WTC11 (cell line): ENCODE results near the gene TREML2. TPM values are rescaled to one million over a fixed set of nuclear protein-coding genes. Genes with fewer than 3 reads are reported as not detected.

Source experiments
- ATAC-seq: fragments of 200-7000 bp; cut with Tn5 transposase; 2 replicates; pipeline ENCODE4 v1.10.0; 2021; ENCODE audit warnings: mild to moderate bottlenecking, moderate library complexity
- CTCF ChIA-PET: fragments of 300-600 bp; sonication (Branson Sonifier 250); formaldehyde crosslinking; loops from one replicate; lab custom pipeline; 2021; ENCODE audit warnings: antibody characterized with exemption; lab: Charles Lee
- POLR2A ChIA-PET: fragments of 350-600 bp; sonication (Branson Sonifier 250); formaldehyde crosslinking; loops from one replicate; lab custom pipeline; 2021; ENCODE audit warnings: antibody characterized with exemption; lab: Charles Lee
- DNase-seq: peaks from one replicate; pipeline ENCODE4 v3.0.0; 2021; ENCODE audit warnings: low spot score
- H3K27ac Mint-ChIP-seq: 2 replicates; pipeline ENCODE4 v1.8.0; 2021; ENCODE audit warnings: mixed read lengths
- H3K27me3 Mint-ChIP-seq: 2 replicates; pipeline ENCODE4 v1.8.0; 2021; ENCODE audit warnings: low read depth, mild to moderate bottlenecking, moderate library complexity, mixed read lengths
- H3K36me3 Mint-ChIP-seq: 2 replicates; pipeline ENCODE4 v1.8.0; 2021; ENCODE audit warnings: mixed read lengths
- H3K4me1 Mint-ChIP-seq: 2 replicates; pipeline ENCODE4 v1.8.0; 2022; ENCODE audit warnings: mixed read lengths
- H3K4me3 Mint-ChIP-seq: 2 replicates; pipeline ENCODE4 v1.8.0; 2021; ENCODE audit warnings: mild to moderate bottlenecking, moderate library complexity, mixed read lengths
- H3K9me3 Mint-ChIP-seq: 2 replicates; pipeline ENCODE4 v1.8.0; 2021; ENCODE audit warnings: mixed read lengths
- CDX4 ChIP-seq: fragments of 250-450 bp; sonication (Bioruptor Pico); IDR thresholded peaks from 2 replicates; pipeline ENCODE4 v1.9.0; 2021; ENCODE audit warnings: moderate library complexity, mild to moderate bottlenecking, inconsistent platforms, borderline replicate concordance
- CREM ChIP-seq: sonication (generic); formaldehyde crosslinking; IDR thresholded peaks from 2 replicates; pipeline ENCODE4 v1.8.1; 2022; ENCODE audit warnings: mild to moderate bottlenecking, missing genetic modification reagents, moderate library complexity
- CTCF ChIP-seq: fragments of 200-600 bp; IDR thresholded peaks from 2 replicates; pipeline ENCODE4 v1.8.0; 2022; ENCODE audit warnings: antibody characterized with exemption
- FOXK1 ChIP-seq: sonication (generic); formaldehyde crosslinking; IDR thresholded peaks from 2 replicates; pipeline ENCODE4 v1.8.0; 2022; ENCODE audit warnings: mild to moderate bottlenecking, moderate library complexity, missing genetic modification reagents
- GABPB1 ChIP-seq: sonication (generic); formaldehyde crosslinking; IDR thresholded peaks from 2 replicates; pipeline ENCODE4 v1.8.1; 2023; ENCODE audit warnings: mild to moderate bottlenecking, missing genetic modification reagents
- JAZF1 ChIP-seq: fragments of 250-450 bp; sonication (Bioruptor Pico); IDR thresholded peaks from 2 replicates; pipeline ENCODE4 v1.9.0; 2021; ENCODE audit warnings: moderate library complexity, mild to moderate bottlenecking, inconsistent platforms
- JUN ChIP-seq: sonication (generic); formaldehyde crosslinking; IDR thresholded peaks from 2 replicates; pipeline ENCODE4 v1.8.0; 2023; ENCODE audit warnings: mild to moderate bottlenecking, missing genetic modification reagents
- KAT7 ChIP-seq: sonication (generic); formaldehyde crosslinking; IDR thresholded peaks from 2 replicates; pipeline ENCODE4 v1.8.1; 2023; ENCODE audit warnings: missing genetic modification reagents, mild to moderate bottlenecking, borderline replicate concordance
- MYBL2 ChIP-seq: sonication (generic); formaldehyde crosslinking; IDR thresholded peaks from 2 replicates; pipeline ENCODE4 v1.8.1; 2023; ENCODE audit warnings: mild to moderate bottlenecking, moderate library complexity, missing genetic modification reagents
- NR2C2 ChIP-seq: sonication (generic); formaldehyde crosslinking; IDR thresholded peaks from 2 replicates; pipeline ENCODE4 v1.8.0; 2022; ENCODE audit warnings: mild to moderate bottlenecking, missing genetic modification reagents
- RELA ChIP-seq: sonication (generic); formaldehyde crosslinking; IDR thresholded peaks from 2 replicates; pipeline ENCODE4 v1.8.1; 2022; ENCODE audit warnings: missing genetic modification reagents, mild to moderate bottlenecking, borderline replicate concordance
- SMAD3 ChIP-seq: sonication (generic); formaldehyde crosslinking; IDR thresholded peaks from 2 replicates; pipeline ENCODE4 v1.8.0; 2022; ENCODE audit warnings: missing genetic modification reagents, mild to moderate bottlenecking, borderline replicate concordance
- TEAD1 ChIP-seq: sonication (generic); formaldehyde crosslinking; IDR thresholded peaks from 2 replicates; pipeline ENCODE4 v1.8.0; 2022; ENCODE audit warnings: mild to moderate bottlenecking, missing genetic modification reagents
- USF2 ChIP-seq: sonication (generic); formaldehyde crosslinking; IDR thresholded peaks from 2 replicates; pipeline ENCODE4 v1.8.1; 2023; ENCODE audit warnings: mild to moderate bottlenecking, missing genetic modification reagents, moderate library complexity
- ZBTB21 ChIP-seq: sonication (generic); formaldehyde crosslinking; IDR thresholded peaks from 2 replicates; pipeline ENCODE4 v1.8.1; 2023; ENCODE audit warnings: mild to moderate bottlenecking, missing genetic modification reagents, borderline replicate concordance
- ZMAT4 ChIP-seq: fragments of 250-450 bp; sonication (Bioruptor Pico); IDR thresholded peaks from 2 replicates; pipeline ENCODE4 v1.9.0; 2021; ENCODE audit warnings: mild to moderate bottlenecking
- ZNF121 ChIP-seq: sonication (generic); formaldehyde crosslinking; IDR thresholded peaks from 2 replicates; pipeline ENCODE4 v1.8.0; 2023; ENCODE audit warnings: missing genetic modification reagents
- ZNF396 ChIP-seq: fragments of 250-450 bp; sonication (Bioruptor Pico); IDR thresholded peaks from 2 replicates; pipeline ENCODE4 v1.8.0; 2021; ENCODE audit warnings: mild to moderate bottlenecking, moderate library complexity, borderline replicate concordance
- ZNF423 ChIP-seq: fragments of 250-450 bp; sonication (Bioruptor Pico); IDR thresholded peaks from 2 replicates; pipeline ENCODE4 v2.1.2; 2022; ENCODE audit warnings: mild to moderate bottlenecking, moderate library complexity
- ZNF425 ChIP-seq: fragments of 250-450 bp; sonication (Bioruptor Pico); conservative IDR thresholded peaks from 2 replicates; pipeline ENCODE4 v1.9.0; 2021; ENCODE audit warnings: mild to moderate bottlenecking
- ZNF532 ChIP-seq: fragments of 250-450 bp; sonication (Bioruptor Pico); IDR thresholded peaks from 2 replicates; pipeline ENCODE4 v1.9.0; 2021; ENCODE audit warnings: mild to moderate bottlenecking, borderline replicate concordance
- total RNA-seq: library from RNA; stranded (reverse); gene quantifications from 3 replicates; pipeline ENCODE4 v1.2.3, GENCODE V29; 2021

The TREML2 gene
- total RNA-seq, 1 experiment from 2014 or later: 0.15 TPM

GRCh38 chr6:41171908-41172307 lies 29.0 kb downstream of the TREML2 start:
- no peaks in the 10 kb centered on the region for H3K9me3 Mint-ChIP-seq
- H3K4me3 Mint-ChIP-seq: no peak overlapping the region
- peak; percentile 36 for DNase-seq
- ChIA-PET CTCF (interaction anchor here (0.6 to 2.3 kb wide), 6 partner anchors 10 to 173 kb away, joined by 3 to 12 read pairs (median 7); no protein-coding TSS in a partner anchor), POLR2A (no interaction called here)
- H3K27ac Mint-ChIP-seq: peak overlapping the region; percentile 97; the same call in 1 of the 2 replicates
- TF ChIP-seq FOXK1 (peak; percentile 18; the same call in 1 of the 2 replicates), RELA (no peak)
- H3K36me3 Mint-ChIP-seq: no peaks in the 10 kb centered on the region
- ATAC-seq: peak; percentile 91
- H3K4me1 Mint-ChIP-seq: peaks cover 16% of the 10 kb centered on the region
- no peaks in the 10 kb centered on the region for H3K27me3 Mint-ChIP-seq

- H3K9me3 Mint-ChIP-seq: no peaks in the 10 kb centered on the region
- peaks cover 16% of the 10 kb centered on the region for H3K4me1 Mint-ChIP-seq
- CTCF ChIA-PET: interaction anchor here (0.9 to 2.3 kb wide), 4 partner anchors 12 to 70 kb away, joined by 4 to 12 read pairs (median 10); no protein-coding TSS in a partner anchor
- H3K4me3 Mint-ChIP-seq: no peak overlapping the region
- no peak for DNase-seq
- peak; percentile 12; the same call in 1 of the 2 replicates for ATAC-seq
- no peaks in the 10 kb centered on the region; the same call in 1 of the 2 replicates for H3K27me3 Mint-ChIP-seq
- H3K36me3 Mint-ChIP-seq: no peaks in the 10 kb centered on the region
- peak overlapping the region; percentile 2; the same call in 1 of the 2 replicates for H3K27ac Mint-ChIP-seq
- TF ChIP-seq KAT7: no peak
- TF ChIP-seq CTCF: no peak
- no peak for TF ChIP-seq USF2 (CRISPR knock-in tag)
- no peak for TF ChIP-seq JUN (CRISPR knock-in tag)
- TF ChIP-seq ZNF121 (CRISPR knock-in tag): no peak
- no peak for TF ChIP-seq ZNF423 (CRISPR knock-in tag)
- no peak for TF ChIP-seq ZMAT4
- TF ChIP-seq GABPB1 (CRISPR knock-in tag): no peak
- no peak for TF ChIP-seq ZNF425 (CRISPR knock-in tag)
- no peak for TF ChIP-seq CREM (CRISPR knock-in tag)
- TF ChIP-seq JAZF1 (CRISPR knock-in tag): no peak
- no peak for TF ChIP-seq MYBL2
- no peak for TF ChIP-seq ZNF396 (CRISPR knock-in tag)
- no peak for TF ChIP-seq SMAD3 (CRISPR knock-in tag)
- POLR2A ChIA-PET: no interaction called here
These were observed 30.3 kb downstream of the TREML2 start for GRCh38 chr6:41170547-41171160.

DNA sequence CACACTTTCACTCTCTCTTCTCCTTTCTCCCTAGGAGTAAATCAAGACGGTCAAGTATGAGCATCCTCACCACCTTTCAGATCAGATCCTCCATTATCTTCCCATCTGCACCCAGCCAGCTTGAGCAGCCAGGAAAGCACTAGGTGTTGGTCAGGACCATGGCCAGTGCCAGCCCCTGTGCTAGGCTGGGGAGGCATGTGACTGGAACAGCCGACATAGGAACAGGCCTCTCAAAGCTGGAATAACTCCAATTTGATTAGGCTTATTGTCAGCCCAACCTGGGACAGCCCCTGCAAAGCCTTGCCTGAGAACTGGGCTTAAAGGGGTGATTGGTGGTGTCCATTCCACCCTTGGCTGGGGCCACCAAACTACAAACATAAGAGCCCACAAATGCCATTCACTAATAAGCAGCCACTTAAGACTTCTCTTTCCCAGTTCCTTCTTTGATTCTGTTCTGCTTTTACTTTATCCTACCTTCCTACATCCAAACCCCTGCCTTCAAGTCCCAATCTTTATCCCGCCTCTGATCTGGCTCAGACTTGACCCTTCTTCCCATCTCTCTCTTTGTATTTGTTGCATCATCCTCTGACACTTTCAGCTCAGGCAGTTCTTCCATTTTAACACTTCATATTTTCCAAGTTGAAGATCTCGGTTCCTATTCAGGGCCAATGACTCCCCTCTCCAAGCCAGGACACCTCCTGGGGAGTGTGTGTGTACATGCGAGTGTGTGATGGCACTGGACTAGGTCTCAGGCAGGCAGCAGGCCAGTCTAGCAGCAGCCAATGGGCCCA lies 33.6 kb downstream of the TREML2 start:
- Mint-ChIP-seq H3K27ac (no peak overlapping the region), H3K4me1 (peaks cover 16% of the 10 kb centered on the region), H3K27me3 (no peaks in the 10 kb centered on the region; the same call in 1 of the 2 replicates), H3K36me3 (no peaks in the 10 kb centered on the region), H3K4me3 (no peak overlapping the region), H3K9me3 (no peaks in the 10 kb centered on the region)
- POLR2A ChIA-PET: no interaction called here
- ATAC-seq (peak; percentile 57), DNase-seq (peak; percentile 71)
- CTCF ChIA-PET: interaction anchor here (0.9 to 3.5 kb wide), 4 partner anchors 12 to 67 kb away, joined by 3 to 10 read pairs (median 5); no protein-coding TSS in a partner anchor
- TF ChIP-seq CDX4: no peak
- TF ChIP-seq NR2C2 (CRISPR knock-in tag): no peak
- TF ChIP-seq ZNF532 (CRISPR knock-in tag): no peak
- peak; percentile 77 for TF ChIP-seq TEAD1 (CRISPR knock-in tag)
- TF ChIP-seq ZBTB21: no peak
